GM04503 (cell line): ENCODE results near the gene MPHOSPH8.
"Not testable (repeated sequence)": the region's sequence is repeated elsewhere in the genome, so short reads cannot be mapped to it uniquely, and the experiment has no call there.

Experiments used
- DNase-seq: peaks from one replicate; pipeline ENCODE4 v3.0.0-alpha.2; 2012; ENCODE audit warnings: low read depth

Gene MPHOSPH8

DNA sequence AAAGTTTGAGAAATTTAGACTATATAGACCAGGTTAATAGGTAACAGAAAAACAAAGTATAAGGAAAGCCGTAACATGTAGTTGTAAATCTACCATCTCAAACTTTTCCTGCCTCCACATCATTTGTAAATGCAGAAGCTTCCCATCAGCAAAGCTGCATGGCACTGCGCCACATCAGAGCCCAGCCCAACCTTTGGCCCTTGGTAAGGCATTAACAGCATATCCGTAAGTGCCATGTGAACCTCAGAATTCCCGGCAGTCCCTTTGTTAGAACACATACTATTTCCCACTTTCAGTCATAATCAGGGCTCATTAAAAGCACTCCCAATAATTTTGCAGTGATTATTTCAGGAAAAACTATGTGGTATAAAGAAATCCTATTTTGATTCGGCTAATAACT is 51.6 kb downstream of the MPHOSPH8 start:
- DNase-seq, result no peak

DNA sequence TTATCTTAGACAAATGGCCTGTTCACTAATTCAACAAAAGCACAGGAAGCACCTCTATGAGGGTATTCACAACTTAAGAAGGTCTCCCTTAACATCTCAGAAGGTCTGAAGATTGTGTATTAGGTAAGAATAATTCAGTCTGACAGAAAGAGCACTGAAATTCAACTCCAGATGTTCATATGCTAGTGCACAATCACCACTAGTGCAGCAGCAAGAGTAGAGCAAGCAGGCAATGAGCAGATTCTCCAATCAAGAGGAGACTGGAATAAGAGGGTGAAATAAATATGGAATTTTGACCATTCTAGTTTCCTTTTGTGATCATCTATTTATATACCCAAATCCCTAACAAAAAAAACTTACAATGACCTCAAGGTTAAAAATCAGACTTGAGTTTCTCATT is 52.0 kb downstream of the MPHOSPH8 start:
- DNase-seq, result no peak

GRCh38 chr13:19691447-19691846 is 58.0 kb downstream of the MPHOSPH8 start:
- DNase-seq, result not testable (repeated sequence)

- no peak for DNase-seq
Measured at GRCh38 chr13:19695428-19695827, 62.0 kb downstream of the MPHOSPH8 start.

DNA sequence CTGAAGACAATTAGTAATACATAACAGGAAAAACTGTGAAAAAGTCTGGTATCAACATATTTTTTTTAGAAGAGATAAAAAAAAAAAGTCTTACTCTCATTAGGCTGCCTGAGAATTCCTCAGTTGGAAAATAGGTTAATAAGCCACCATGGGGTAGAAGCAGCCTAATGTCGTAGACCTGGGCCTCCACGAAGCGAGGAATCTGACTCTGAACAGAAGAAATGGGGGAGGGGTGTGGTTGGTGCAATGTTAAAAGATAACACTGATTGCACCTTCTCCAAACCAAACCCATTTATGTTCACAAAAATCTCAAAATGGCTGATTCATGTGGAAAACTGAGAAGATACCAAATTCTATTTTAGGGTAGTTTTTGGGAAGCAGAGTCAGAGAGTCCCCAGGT is 62.4 kb downstream of the MPHOSPH8 start:
- DNase-seq, result no peak

GRCh38 chr13:19700963-19701362 is 67.5 kb downstream of the MPHOSPH8 start:
- not testable (repeated sequence) for DNase-seq

GRCh38 chr13:19701619-19702018 is 68.2 kb downstream of the MPHOSPH8 start:
- DNase-seq, result not testable (repeated sequence)

- DNase-seq, result not testable (repeated sequence)
Measured at GRCh38 chr13:19704256-19704655, 70.8 kb downstream of the MPHOSPH8 start.

DNA sequence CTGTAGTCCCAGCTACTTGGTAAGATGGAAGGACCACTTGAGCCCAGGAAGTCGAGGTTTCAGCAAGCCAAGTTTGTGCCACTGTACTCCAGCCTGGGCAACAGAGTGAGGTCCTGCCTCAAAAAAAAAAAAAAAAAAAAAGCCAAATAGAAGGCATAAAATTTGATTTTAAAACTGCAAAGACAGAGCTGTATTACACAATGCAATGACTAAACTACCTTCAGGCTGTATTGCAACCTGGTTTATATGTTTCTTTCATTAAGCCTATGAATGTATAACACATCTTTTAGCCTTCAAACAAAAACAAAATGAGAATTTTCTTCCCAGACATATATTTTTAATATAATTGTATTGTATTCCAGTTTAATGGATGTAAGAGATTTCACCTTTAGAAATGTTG is 75.6 kb downstream of the MPHOSPH8 start:
- DNase-seq, result not testable (repeated sequence)

DNA sequence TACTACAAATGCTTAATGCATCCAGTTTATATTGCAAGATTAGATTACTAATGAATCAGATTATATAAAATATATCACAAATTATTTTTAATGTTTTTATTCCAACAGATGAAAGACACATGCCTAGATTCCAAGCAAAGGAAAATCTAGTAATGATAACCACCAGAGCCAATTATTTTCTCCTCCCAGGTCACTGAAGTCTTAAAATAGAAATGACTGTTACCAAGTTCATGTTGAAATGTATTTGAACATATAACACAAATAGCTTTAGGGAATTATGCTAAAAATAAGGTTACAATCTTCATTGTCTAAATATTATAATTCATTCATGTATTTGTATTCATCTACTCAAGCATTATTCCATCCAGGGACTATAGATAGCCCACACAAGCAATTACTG is 76.3 kb downstream of the MPHOSPH8 start:
- not testable (repeated sequence) for DNase-seq

DNA sequence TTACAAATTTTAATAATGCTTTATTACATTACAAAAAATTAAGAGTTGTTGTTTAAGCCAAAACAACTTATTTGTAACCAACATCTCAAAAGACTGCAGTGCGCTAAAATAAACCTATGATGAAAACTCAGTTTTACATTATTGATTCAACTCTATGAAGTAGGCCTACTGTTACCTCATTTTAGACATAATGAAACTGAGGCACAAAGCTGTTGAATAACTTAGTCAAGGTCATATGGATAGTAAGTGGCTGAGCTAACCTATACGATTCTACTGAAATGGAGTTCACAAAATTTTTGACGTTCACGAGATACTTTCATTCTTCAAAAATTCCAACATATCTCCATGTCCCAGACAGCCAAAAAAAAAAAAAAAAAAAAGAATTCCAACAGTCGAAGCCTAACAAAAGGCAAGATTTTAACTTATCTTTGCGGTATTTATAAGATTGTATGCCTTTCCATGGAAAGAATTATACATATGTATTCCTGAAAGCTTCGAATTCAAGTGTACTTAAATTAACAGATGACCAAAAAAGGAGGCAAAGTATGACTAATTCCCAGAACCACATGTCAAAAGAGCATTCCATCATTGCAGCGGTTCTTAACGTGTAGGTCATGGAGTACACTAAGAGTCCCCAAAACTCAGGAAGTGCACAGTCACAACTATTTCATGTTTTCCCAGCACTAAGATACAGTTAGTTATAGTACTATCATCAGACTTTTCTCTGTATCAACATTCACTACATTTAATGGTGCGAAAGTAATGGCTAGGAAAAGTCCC is 79.9 kb downstream of the MPHOSPH8 start:
- no peak for DNase-seq

DNA sequence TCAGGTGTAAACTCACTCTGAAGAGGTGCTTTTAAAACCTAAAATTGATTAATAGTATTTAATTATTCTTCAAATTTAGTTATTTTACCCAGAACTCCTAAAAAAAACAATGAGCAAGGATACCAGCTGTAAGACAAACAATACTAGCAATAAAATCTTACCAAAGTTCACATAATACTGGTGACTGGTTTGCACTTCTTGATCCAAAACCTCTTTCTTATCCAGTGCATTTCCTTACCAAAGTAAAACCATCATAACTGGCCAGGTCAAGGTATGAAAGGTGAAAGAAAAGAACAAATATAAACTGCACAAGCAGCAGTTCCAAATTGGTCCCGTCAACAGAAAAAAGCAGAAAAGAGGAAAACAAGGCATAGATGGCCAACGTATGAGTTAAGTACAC is 86.6 kb downstream of the MPHOSPH8 start:
- no peak for DNase-seq
